Neural crest cell (in vitro differentiated cells): ENCODE results near the gene CAPN11. TPM values are rescaled to one million over a fixed set of nuclear protein-coding genes. Genes with fewer than 3 reads are reported as not detected.
"Not testable (repeated sequence)": the region's sequence is repeated elsewhere in the genome, so short reads cannot be mapped to it uniquely, and the experiment has no call there.

Experiments used
- DNase-seq: peaks from one replicate; pipeline ENCODE4 v3.0.0; 2021; ENCODE audit warnings: low read depth, mixed read lengths, low spot score
- H3K27ac Mint-ChIP-seq: one replicate; pipeline ENCODE4 v1.8.0; 2021; ENCODE audit warnings: mild to moderate bottlenecking, mixed read lengths; ENCODE audit not compliant: unreplicated experiment
- H3K27me3 Mint-ChIP-seq: 2 replicates; pipeline ENCODE4 v1.8.0; 2021; ENCODE audit warnings: low read depth, mild to moderate bottlenecking, mixed read lengths
- H3K36me3 Mint-ChIP-seq: 2 replicates; pipeline ENCODE4 v1.8.0; 2021; ENCODE audit warnings: low read depth, mild to moderate bottlenecking, mixed read lengths
- H3K4me1 Mint-ChIP-seq: 2 replicates; pipeline ENCODE4 v1.8.0; 2021; ENCODE audit warnings: mixed read lengths
- H3K4me3 Mint-ChIP-seq: one replicate; pipeline ENCODE4 v1.8.0; 2021; ENCODE audit warnings: mild to moderate bottlenecking, mixed read lengths
- H3K9me3 Mint-ChIP-seq: 2 replicates; pipeline ENCODE4 v1.8.0; 2021; ENCODE audit warnings: mixed read lengths
- total RNA-seq: library from RNA; stranded (reverse); gene quantifications from 2 replicates; pipeline ENCODE4 v1.2.1, GENCODE V29; 2021
- TF ChIP-seq, protein P1 (sequence below): fragments of 200-600 bp; sonication (generic); conservative IDR thresholded peaks from 2 replicates; pipeline ENCODE4 v1.5.0; 2021; ENCODE audit warnings: antibody characterized with exemption, mild to moderate bottlenecking

The CAPN11 gene
- total RNA-seq, 1 donor from 2014 or later, result not detected

DNA sequence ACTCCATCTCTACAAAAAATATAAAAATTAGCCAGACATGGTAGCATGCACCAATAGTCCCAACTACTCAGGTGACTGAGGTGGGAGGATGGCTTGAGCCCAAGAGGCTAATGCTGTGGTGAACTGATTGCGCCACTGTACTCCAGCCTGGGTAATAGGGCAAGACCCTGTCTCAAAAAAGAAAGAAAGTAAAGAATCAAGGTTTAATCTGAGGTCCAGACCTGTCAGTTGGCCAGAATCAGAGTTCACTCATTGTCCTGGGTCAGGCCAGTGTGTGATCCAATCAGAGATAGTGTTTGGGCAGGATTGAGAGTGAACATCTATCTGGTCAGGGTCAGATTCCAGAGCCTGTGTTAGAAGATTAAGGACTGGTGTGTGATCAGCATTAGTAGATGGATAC lies 15.8 kb upstream of the CAPN11 start:
- Mint-ChIP-seq H3K4me1 (no peaks in the 10 kb centered on the region), H3K9me3 (no peaks in the 10 kb centered on the region), H3K36me3 (peaks cover 11% of the 10 kb centered on the region), H3K27me3 (no peaks in the 10 kb centered on the region), H3K27ac (no peak overlapping the region), H3K4me3 (no peak overlapping the region)
- DNase-seq, result no peak
- TF ChIP-seq, protein P1, sequence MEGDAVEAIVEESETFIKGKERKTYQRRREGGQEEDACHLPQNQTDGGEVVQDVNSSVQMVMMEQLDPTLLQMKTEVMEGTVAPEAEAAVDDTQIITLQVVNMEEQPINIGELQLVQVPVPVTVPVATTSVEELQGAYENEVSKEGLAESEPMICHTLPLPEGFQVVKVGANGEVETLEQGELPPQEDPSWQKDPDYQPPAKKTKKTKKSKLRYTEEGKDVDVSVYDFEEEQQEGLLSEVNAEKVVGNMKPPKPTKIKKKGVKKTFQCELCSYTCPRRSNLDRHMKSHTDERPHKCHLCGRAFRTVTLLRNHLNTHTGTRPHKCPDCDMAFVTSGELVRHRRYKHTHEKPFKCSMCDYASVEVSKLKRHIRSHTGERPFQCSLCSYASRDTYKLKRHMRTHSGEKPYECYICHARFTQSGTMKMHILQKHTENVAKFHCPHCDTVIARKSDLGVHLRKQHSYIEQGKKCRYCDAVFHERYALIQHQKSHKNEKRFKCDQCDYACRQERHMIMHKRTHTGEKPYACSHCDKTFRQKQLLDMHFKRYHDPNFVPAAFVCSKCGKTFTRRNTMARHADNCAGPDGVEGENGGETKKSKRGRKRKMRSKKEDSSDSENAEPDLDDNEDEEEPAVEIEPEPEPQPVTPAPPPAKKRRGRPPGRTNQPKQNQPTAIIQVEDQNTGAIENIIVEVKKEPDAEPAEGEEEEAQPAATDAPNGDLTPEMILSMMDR, result no peak

DNA sequence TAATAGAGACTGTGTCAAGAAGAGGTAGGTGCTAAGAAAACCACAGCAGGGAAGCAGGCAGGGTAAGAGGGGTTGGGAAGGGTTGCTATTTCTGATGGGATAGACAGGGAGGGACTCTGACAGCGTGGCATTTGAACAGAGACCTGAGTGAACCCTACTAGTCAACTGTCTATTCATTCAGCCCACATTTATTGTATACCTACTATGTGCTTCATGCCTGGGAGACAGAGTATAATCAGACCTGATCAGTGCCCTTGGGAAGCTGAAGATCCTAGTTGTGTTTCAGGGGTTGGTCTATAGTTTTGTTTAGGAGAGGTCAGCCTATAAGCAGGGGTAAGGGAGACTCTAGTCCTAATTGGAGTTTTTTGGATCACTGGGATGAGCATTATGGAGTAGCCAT lies 14.9 kb upstream of the CAPN11 start:
- TF ChIP-seq, protein P1, result no peak
- Mint-ChIP-seq H3K27me3 (no peaks in the 10 kb centered on the region), H3K36me3 (peaks cover 12% of the 10 kb centered on the region), H3K9me3 (no peaks in the 10 kb centered on the region), H3K27ac (no peak overlapping the region), H3K4me1 (no peaks in the 10 kb centered on the region), H3K4me3 (no peak overlapping the region)
- no peak for DNase-seq

DNA sequence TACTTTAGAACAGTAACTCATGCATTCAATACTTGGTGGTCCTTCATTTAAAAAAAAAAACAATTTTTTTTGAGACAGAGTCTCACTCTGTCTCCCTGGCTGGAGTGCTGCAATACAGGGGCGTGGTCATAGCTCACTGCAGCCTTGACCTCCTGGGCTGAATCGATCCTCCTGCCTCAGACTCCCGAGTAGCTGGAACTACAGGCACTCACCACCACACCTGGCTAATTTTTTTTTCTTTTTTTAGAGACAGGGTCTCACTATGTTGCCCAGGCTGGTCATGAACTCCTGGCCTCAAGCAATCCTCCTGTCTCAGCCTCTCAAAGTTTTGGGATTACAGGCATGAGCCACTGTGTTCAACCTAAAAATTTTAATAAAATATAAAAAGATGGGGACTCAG lies 14.1 kb upstream of the CAPN11 start:
- H3K27ac Mint-ChIP-seq, H3K4me1 Mint-ChIP-seq, H3K9me3 Mint-ChIP-seq, H3K27me3 Mint-ChIP-seq, H3K4me3 Mint-ChIP-seq, DNase-seq: not testable (repeated sequence)
- H3K36me3 Mint-ChIP-seq, result peaks cover 17% of the 10 kb centered on the region

DNA sequence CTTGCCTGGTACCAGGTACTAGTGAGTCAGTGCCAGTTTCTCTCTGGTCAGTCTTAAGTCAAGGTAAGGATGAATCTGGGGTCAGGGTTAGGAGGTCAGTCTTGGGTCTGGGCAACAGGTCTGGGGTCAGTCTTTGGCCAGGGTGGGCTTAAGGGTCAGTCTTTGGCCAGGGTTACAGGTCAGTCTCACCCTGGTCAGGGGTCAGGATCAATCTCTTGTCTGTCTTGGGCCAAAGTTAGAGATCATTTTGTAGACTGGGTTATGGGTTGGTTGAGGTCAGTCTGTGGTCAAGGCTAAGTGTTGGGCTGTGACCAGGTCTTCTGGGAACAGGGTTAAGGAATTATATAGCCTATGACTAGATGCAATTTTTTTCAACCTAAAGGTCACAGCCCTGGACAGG lies 12.8 kb upstream of the CAPN11 start:
- DNase-seq, result no peak
- Mint-ChIP-seq H3K27ac (no peak overlapping the region), H3K27me3 (no peaks in the 10 kb centered on the region), H3K4me1 (no peaks in the 10 kb centered on the region), H3K36me3 (peaks cover 18% of the 10 kb centered on the region), H3K4me3 (no peak overlapping the region), H3K9me3 (no peaks in the 10 kb centered on the region)
- TF ChIP-seq, protein P1, result no peak

DNA sequence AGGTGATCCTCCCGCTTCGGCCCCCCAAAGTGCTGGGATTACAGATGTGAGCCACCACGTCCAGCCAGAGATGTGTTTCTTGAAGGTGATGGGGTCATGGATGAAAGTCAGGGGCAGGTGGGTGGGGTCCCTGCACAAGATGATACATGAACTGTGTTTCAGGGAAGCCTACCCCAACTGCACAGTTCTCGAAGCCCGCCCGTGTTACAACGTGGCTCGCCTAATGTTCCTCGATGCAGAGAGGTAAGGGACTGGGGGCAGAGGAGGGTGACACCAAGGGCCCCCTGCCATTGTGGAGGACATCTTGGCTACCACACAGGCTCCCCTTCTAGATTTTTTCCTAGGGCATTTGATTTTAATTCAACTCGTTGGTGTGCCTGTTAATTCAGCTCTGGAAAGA lies 11.9 kb upstream of the CAPN11 start:
- Mint-ChIP-seq H3K36me3 (peaks cover 18% of the 10 kb centered on the region), H3K4me1 (no peaks in the 10 kb centered on the region), H3K4me3 (no peak overlapping the region), H3K27me3 (no peaks in the 10 kb centered on the region), H3K9me3 (no peaks in the 10 kb centered on the region), H3K27ac (no peak overlapping the region)
- TF ChIP-seq, protein P1, result no peak
- no peak for DNase-seq

DNA sequence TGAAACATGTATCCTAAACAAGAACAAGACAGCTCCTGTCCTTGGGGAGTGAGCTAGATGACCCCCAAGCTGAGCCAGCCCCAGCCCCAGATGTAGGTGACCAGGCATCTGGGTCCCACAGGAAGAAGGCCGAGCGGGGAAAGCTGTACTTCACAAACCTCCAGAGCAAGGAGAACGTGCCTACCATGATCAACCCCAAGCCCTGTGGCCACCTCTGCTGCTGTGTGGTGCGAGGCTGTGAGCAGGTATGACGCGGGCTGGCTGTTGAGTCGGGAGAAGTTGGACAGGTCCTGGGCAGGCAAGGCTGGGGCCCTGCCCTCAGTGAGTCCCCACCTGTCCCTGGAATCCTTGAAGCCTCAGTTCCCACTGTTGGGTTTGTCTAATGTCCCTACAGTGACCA lies 11.4 kb upstream of the CAPN11 start:
- TF ChIP-seq, protein P1, result no peak
- DNase-seq, result no peak
- H3K36me3 Mint-ChIP-seq, result peaks cover 17% of the 10 kb centered on the region
- no peaks in the 10 kb centered on the region for H3K27me3 Mint-ChIP-seq
- H3K9me3 Mint-ChIP-seq, result no peaks in the 10 kb centered on the region
- no peak overlapping the region for H3K27ac Mint-ChIP-seq
- no peaks in the 10 kb centered on the region for H3K4me1 Mint-ChIP-seq
- no peak overlapping the region for H3K4me3 Mint-ChIP-seq
